HG03442 (cell line): ENCODE results near the gene PRELID3B.

Source experiments
- ATAC-seq: cut with Tn5 transposase; IDR thresholded peaks from one replicate; pipeline ENCODE4 v1.9.1; 2021; ENCODE audit warnings: mild to moderate bottlenecking, moderate library complexity; ENCODE audit not compliant: unreplicated experiment

PRELID3B gene

DNA sequence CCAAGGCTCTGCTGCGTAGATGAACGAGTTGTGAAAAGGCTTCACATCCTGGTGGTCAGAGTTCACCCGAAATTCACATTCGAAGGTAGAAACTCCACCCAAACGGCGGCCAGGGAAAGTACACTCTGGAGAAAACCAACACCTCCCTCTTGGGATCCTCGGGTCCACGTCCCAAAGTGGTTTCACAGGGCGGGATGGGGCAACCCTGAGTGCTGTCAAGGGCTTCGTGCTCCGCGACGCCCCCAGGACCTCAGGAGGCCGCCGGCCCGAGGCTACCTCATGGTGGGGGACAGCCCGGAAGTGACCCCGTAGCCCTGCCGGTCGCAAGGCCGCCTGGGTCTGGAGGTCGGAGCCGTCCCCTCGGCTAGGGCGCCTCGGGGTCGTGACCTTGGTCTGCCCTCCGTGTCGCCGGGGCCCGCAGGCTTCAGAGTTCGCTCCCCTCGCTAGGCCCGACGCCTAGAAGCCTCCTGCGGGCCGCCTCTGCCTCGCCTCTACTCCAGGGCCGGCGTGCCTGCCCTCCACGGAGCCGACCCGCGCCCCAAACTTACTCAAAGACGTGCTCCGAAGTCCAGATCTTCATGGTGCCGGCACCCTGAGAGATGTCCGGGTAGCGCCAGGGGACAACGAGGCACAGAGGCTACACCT is at the start of gene PRELID3B:
Gene PRELID3B (minus strand): TSS at position 636 of the 645 bp plus-strand sequence. CDS start 56 bp downstream, at position 580.
- peak; percentile 29 for ATAC-seq

DNA sequence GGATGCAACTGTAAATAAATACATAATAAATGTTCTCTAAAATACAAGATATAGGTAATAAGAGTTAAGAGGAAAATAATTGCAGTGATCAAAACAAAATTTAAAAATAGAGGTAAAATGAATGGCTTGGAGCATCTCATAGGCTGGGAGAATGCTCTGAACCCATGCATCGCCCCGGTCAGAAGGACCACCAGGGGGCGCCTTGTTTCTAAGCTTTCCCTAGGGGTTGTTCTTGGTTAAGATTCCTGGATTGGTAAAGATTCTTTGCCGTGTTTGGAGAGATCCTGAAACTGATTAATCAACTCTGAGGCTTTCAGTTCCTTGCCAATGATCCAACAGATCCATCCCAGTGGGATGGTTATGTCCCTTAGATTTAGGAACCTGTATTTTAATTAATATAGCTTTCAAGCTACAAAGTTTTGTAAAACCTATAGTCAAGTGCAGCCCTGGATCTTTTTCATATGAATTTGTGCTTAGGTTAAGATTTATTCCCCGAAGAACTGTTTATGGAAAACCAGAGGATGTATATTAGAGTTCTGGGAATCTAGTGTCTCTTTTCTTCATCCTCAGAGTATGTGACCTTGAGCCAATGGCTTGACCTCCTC is 45.3 kb upstream of the PRELID3B start:
- ATAC-seq, result no peak

- no peak for ATAC-seq
Measured at GRCh38 chr20:59086923-59087322, 44.3 kb upstream of the PRELID3B start.

DNA sequence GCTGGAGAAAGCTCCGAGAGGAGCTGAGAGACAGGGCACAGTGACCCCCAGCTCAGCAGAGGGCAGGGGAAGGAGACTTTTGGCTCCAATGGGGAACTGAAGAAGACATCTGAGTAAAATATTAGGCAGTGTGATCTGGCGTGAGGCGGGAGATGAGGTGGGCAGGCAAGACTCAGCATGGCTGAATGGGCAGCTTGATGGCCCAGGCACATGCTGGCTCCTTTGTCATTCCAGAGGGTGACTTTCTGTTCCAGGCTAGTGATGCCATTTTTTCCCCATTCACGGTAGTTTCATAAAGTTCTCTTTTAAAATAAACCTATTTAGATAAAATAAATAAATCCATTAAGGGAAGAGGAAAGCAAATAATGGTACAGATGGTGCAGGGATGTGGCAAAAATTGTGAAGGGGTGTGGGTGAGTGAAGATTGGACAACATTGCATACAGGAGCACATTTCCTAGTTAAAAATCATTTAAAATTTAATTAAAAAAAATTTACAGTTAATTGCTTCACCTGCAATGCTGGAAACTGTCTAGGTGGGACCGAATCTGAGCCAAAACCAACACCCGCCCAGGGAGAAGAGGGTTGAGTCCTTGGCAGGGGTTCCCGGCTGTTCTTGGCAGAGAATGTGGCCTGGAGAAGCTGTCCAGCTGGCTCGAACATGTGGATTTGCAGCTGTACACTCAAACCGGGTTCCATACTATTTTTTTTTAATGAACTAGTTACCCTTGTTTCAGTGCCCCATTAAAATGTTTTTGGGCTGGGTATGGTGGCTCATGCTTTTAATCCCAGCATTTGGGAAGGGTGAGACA is 41.7 kb upstream of the PRELID3B start:
- ATAC-seq, result no peak

DNA sequence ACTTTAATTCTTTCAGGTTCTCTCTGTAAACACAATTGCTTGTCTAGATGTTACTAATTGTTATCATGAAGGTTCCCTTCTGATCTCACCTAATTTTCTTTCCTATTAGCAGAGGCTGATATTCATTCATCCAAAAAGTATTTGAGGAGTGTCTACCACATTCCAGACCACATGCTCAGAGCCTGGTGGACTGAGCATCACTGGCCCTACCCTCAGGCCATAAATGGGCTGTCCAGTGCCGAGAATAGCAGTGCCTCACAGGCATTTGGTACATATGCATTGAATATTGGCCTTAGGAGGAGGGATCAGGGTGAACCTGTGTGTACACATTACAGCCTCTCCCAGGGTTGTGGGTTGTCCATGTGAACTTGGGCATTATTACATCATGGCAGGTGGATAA is 40.4 kb upstream of the PRELID3B start:
- ATAC-seq, result no peak

DNA sequence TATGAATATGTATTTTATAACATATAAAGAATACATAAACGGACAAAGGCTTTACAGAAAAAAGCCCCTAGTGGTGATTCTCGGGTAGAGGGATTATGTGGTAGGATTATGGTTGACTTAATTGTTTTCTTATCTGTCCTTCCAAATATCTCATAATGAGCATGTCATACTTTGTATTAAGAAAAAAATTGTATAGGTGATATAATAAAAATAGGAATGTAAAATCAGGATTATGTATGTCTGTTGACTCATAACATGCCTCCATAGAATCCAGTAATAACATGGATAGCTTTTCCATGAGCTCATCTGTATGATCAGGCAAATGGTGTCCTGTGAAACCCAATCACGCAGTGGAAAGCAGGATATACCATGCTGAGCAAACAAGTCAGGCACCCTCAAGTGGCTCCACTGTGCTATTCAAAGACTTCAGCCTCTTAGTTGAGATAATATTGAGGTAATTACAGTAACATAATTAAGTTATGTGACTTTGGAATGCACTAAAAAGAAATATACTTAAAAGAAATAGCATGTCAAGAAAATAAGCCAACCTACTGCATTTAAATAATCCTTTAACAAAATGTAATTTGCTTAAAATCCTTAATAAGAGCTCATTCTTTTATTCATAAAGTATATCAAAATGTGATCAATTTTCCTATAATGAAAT is 39.6 kb upstream of the PRELID3B start:
- ATAC-seq, result no peak

DNA sequence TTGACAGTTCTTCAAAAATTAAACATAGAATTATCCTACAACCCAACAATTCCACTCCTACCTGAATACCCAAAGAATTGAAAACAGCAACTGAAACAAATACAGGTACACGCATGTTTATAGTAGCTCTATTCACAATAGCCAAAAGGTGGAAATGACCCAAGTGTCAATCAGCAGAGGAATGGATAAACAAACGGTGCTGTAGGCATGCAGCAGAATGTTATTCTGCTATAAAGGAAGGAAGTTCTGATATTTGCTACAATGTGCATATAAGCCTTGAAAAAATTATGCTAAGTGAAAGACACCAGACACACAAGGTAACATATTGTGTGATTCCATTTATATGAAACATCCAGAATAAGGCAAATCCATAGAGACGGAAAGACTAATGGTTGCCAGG is 38.5 kb upstream of the PRELID3B start:
- no peak for ATAC-seq

- ATAC-seq, result no peak
Measured at GRCh38 chr20:59078231-59078630, 35.6 kb upstream of the PRELID3B start.

GRCh38 chr20:59077705-59078104 is 35.1 kb upstream of the PRELID3B start:
- no peak for ATAC-seq

GRCh38 chr20:59075934-59076508 is 33.4 kb upstream of the PRELID3B start:
- no peak for ATAC-seq

GRCh38 chr20:59074456-59074855 is 31.9 kb upstream of the PRELID3B start:
- ATAC-seq, result no peak

DNA sequence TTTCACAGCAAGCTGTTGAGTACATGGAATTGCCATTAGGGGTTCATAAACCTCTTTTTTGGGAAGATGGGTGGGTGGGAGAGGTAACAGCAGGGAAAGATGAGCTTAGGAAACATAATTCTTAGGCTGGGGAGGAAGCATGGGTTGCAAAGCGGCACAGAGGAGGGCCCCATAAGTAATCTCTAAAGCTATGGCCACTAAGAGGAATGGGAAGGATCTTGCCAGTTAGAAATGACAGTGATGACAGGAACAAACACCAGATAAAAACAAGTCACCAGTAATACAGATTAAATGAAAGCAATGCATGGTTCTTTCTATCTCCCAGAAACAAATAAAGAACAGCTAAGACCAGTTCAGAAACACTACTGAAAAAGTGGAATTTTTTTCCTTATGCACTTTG is 31.0 kb upstream of the PRELID3B start:
- ATAC-seq, result no peak

GRCh38 chr20:59071216-59071615 is 28.6 kb upstream of the PRELID3B start:
- ATAC-seq, result no peak

- ATAC-seq, result no peak
Measured at GRCh38 chr20:59069026-59069425, 26.4 kb upstream of the PRELID3B start.

GRCh38 chr20:59068534-59068933 is 25.9 kb upstream of the PRELID3B start:
- ATAC-seq, result no peak

DNA sequence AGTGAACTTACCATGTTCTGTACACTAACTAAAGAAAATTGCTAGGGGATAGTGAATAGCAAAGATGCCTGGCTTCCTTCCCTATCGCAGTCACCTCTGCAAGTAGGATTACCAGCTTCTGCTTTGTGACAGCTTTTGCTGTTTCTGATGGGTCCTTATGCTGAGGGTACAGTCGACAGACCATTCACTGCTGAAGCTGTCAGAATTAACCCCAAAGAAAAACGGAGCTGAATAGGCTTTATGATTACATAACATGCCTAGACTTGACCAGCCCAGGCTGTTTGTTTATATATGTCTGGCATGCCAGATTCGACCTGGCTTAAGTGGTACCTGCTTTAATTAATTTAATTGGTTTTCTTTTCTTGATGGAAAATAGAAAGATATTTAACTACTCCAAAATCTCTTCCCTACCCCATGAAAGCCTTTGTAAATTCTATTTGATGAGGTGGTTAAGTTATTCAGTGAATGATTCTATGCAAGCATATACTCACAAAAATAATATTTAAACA is 21.7 kb upstream of the PRELID3B start:
- no peak for ATAC-seq

GRCh38 chr20:59063358-59064213 is 21.0 kb upstream of the PRELID3B start:
- no peak for ATAC-seq

GRCh38 chr20:59062081-59062480 is 19.5 kb upstream of the PRELID3B start:
- ATAC-seq, result no peak

DNA sequence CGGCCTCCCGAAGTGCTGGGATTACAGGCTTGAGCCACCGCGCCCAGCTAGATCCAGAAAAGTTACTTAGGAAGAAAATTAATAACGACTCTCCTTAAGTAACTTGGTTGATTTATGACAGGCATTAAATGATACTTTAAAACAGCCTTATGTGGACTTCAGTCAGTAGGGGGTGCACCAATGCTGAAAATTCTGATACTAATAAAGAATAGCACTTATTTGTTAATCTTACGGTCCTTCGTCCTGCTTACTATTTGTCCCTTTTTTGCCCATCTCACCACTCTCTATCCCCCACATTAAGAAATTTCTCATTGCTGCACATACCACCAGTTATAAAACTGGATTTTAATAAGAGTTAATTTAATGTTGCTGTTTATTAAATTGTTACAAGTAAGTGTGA is 12.7 kb upstream of the PRELID3B start:
- no peak for ATAC-seq

- ATAC-seq, result no peak
Measured at GRCh38 chr20:59051666-59052185, 9.1 kb upstream of the PRELID3B start.
